Transverse colon (tissue), 4 donors: ENCODE data around the gene JADE2.

ENCODE experiments used
- POLR2A ChIP-seq: fragments of 450-650 bp; IDR thresholded peaks from one replicate; pipeline ENCODE4 v1.6.1; 2016; ENCODE audit warnings: antibody characterized with exemption, mild to moderate bottlenecking, moderate library complexity
- POLR2AphosphoS5 ChIP-seq, 3 donors: sonication (generic); formaldehyde crosslinking; IDR thresholded peaks; one replicate each; pipeline ENCODE4 v1.6.1; 2016; ENCODE audit warnings: antibody characterized with exemption in 3 of 3
- TF ChIP-seq, protein P1 (sequence below), 5 experiments: fragments of 200-600 bp in 3 of 5; fragments of 450-650 bp in 2 of 5; sonication (generic) in 3 of 5; IDR thresholded peaks; 1 replicate in 2 of 5; 2 replicates in 3 of 5; pipeline ENCODE4 v1.5.1; 2016 to 2017; ENCODE audit warnings: antibody characterized with exemption in 5 of 5, inconsistent platforms in 3 of 5, mild to moderate bottlenecking in 2 of 5, moderate library complexity in 1 of 5

DNA sequence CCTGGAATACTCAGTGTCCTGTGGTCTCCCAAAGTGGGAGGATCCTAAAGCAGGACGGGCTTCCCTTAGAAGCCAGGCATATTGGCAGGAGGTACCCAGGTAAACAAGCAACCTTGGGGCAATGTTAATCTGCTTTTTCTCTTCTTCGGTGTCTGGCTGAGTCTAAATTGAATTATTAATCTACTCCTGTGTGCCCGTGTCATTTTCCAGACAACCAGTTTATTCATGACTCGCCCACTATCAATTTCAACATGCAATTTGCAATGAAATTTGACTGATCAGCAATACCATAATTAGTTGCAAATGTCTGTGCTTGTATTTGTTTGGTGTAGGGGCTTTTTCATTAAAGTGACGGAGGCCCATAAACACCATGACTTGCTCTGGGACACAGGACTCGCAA, 32.9 kb upstream of the JADE2 start:
- TF ChIP-seq, protein P1, sequence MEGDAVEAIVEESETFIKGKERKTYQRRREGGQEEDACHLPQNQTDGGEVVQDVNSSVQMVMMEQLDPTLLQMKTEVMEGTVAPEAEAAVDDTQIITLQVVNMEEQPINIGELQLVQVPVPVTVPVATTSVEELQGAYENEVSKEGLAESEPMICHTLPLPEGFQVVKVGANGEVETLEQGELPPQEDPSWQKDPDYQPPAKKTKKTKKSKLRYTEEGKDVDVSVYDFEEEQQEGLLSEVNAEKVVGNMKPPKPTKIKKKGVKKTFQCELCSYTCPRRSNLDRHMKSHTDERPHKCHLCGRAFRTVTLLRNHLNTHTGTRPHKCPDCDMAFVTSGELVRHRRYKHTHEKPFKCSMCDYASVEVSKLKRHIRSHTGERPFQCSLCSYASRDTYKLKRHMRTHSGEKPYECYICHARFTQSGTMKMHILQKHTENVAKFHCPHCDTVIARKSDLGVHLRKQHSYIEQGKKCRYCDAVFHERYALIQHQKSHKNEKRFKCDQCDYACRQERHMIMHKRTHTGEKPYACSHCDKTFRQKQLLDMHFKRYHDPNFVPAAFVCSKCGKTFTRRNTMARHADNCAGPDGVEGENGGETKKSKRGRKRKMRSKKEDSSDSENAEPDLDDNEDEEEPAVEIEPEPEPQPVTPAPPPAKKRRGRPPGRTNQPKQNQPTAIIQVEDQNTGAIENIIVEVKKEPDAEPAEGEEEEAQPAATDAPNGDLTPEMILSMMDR (IDR thresholded peaks at IDR 0.05) = no peak
- no peak for TF ChIP-seq POLR2A
- TF ChIP-seq POLR2AphosphoS5 (IDR thresholded peaks at IDR 0.05) = no peak
